ENCODE results near the gene CALCB. TPM values are rescaled to one million over a fixed set of nuclear protein-coding genes. Genes with fewer than 3 reads are reported as not detected.

Gene CALCB
- total RNA-seq, 1 experiment from 2014 or later = 22.3 TPM

GRCh38 chr11:15123849-15124248 lies 50.5 kb downstream of the CALCB start:
- TF ChIP-seq CTCF (conservative IDR thresholded peaks at IDR 0.05; ENCODE audit: low read depth, low read length) = no peak
- TF ChIP-seq EZH2 (IDR thresholded peaks at IDR 0.05; ENCODE audit: borderline replicate concordance, low read depth, low read length, poor library complexity, severe bottlenecking) = no peak
- POLR2A ChIA-PET (ENCODE audit: low non-redundant PET) = no interaction called here
- Histone ChIP-seq H3K4me1 (ENCODE audit: insufficient read depth, low read length, poor library complexity, severe bottlenecking) (no peaks in the 10 kb centered on the region), H3K27ac (ENCODE audit: low read depth, low read length, poor library complexity, severe bottlenecking) (no peak overlapping the region), H3K4me3 (ENCODE audit: low read depth, low read length, poor library complexity, severe bottlenecking) (no peak overlapping the region), H3K9me3 (ENCODE audit: low read depth, low read length, poor library complexity, severe bottlenecking) (no peaks in the 10 kb centered on the region), H3K27me3 (replicated peaks; ENCODE audit: insufficient read depth, low read depth, low read length, poor library complexity) (no peaks in the 10 kb centered on the region), H3K36me3 (ENCODE audit: insufficient read depth, low read length, poor library complexity, severe bottlenecking) (no peaks in the 10 kb centered on the region)
- CTCF ChIA-PET = no interaction called here
- DNase-seq (ENCODE audit: low spot score) = peak; percentile 24
- intact Hi-C loops (cut with micrococcal nuclease; ENCODE audit: unreplicated experiment) = no loop called here
- no TSS peak for BruUV-seq (replicated peaks)

- CTCF ChIA-PET = no interaction called here
- no peak for DNase-seq (ENCODE audit: low spot score)
- intact Hi-C loops (cut with micrococcal nuclease; ENCODE audit: unreplicated experiment) = no loop called here
- Histone ChIP-seq H3K4me3 (ENCODE audit: low read depth, low read length, poor library complexity, severe bottlenecking) (no peak overlapping the region), H3K27ac (ENCODE audit: low read depth, low read length, poor library complexity, severe bottlenecking) (no peak overlapping the region), H3K4me1 (ENCODE audit: insufficient read depth, low read length, poor library complexity, severe bottlenecking) (no peaks in the 10 kb centered on the region), H3K36me3 (ENCODE audit: insufficient read depth, low read length, poor library complexity, severe bottlenecking) (no peaks in the 10 kb centered on the region), H3K27me3 (replicated peaks; ENCODE audit: insufficient read depth, low read depth, low read length, poor library complexity) (no peaks in the 10 kb centered on the region), H3K9me3 (ENCODE audit: low read depth, low read length, poor library complexity, severe bottlenecking) (no peaks in the 10 kb centered on the region)
- POLR2A ChIA-PET (ENCODE audit: low non-redundant PET) = no interaction called here
- TF ChIP-seq EZH2 (IDR thresholded peaks at IDR 0.05; ENCODE audit: borderline replicate concordance, low read depth, low read length, poor library complexity, severe bottlenecking) = no peak
- no peak for TF ChIP-seq CTCF (conservative IDR thresholded peaks at IDR 0.05; ENCODE audit: low read depth, low read length)
- BruUV-seq (replicated peaks) = no TSS peak
Measured at GRCh38 chr11:15124528-15124927, 51.1 kb downstream of the CALCB start.

GRCh38 chr11:15127341-15127740 lies 53.9 kb downstream of the CALCB start:
- no TSS peak for BruUV-seq (replicated peaks)
- CTCF ChIA-PET = no interaction called here
- Histone ChIP-seq H3K36me3 (ENCODE audit: insufficient read depth, low read length, poor library complexity, severe bottlenecking) (no peaks in the 10 kb centered on the region), H3K4me1 (ENCODE audit: insufficient read depth, low read length, poor library complexity, severe bottlenecking) (no peaks in the 10 kb centered on the region), H3K9me3 (ENCODE audit: low read depth, low read length, poor library complexity, severe bottlenecking) (no peaks in the 10 kb centered on the region), H3K27me3 (replicated peaks; ENCODE audit: insufficient read depth, low read depth, low read length, poor library complexity) (no peaks in the 10 kb centered on the region), H3K27ac (ENCODE audit: low read depth, low read length, poor library complexity, severe bottlenecking) (no peak overlapping the region), H3K4me3 (ENCODE audit: low read depth, low read length, poor library complexity, severe bottlenecking) (no peak overlapping the region)
- TF ChIP-seq EZH2 (IDR thresholded peaks at IDR 0.05; ENCODE audit: borderline replicate concordance, low read depth, low read length, poor library complexity, severe bottlenecking) = no peak
- no peak for TF ChIP-seq CTCF (conservative IDR thresholded peaks at IDR 0.05; ENCODE audit: low read depth, low read length)
- intact Hi-C loops (cut with micrococcal nuclease; ENCODE audit: unreplicated experiment) = no loop called here
- DNase-seq (ENCODE audit: low spot score) = no peak
- POLR2A ChIA-PET (ENCODE audit: low non-redundant PET) = no interaction called here

Other genes starting within 250 kb of the CALCB start
- gene CYP2R1, start 181.4 kb upstream of the CALCB start, total RNA-seq (2021) = 16.2 and 17.6 TPM in 2 replicates
- gene CALCA, start 101.2 kb upstream of the CALCB start, total RNA-seq (2021) = 1.0 and 2.2 TPM in 2 replicates
- gene INSC, start 41.3 kb downstream of the CALCB start, total RNA-seq (2021) = 0.87 and 1.0 TPM in 2 replicates